CD4-positive, alpha-beta T cell treated with Interleukin-15 for 4 hours (primary cell): Measurements from ENCODE around the gene LCN12.
A peak's percentile ranks its signal among the peaks of the same experiment; 100 is the strongest.

Experiments used
- DNase-seq: peaks from one replicate; pipeline ENCODE4 v3.0.0-alpha.2; 2020; ENCODE audit warnings: low spot score

The LCN12 gene, protein sequence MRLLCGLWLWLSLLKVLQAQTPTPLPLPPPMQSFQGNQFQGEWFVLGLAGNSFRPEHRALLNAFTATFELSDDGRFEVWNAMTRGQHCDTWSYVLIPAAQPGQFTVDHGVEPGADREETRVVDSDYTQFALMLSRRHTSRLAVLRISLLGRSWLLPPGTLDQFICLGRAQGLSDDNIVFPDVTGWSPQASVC

DNA sequence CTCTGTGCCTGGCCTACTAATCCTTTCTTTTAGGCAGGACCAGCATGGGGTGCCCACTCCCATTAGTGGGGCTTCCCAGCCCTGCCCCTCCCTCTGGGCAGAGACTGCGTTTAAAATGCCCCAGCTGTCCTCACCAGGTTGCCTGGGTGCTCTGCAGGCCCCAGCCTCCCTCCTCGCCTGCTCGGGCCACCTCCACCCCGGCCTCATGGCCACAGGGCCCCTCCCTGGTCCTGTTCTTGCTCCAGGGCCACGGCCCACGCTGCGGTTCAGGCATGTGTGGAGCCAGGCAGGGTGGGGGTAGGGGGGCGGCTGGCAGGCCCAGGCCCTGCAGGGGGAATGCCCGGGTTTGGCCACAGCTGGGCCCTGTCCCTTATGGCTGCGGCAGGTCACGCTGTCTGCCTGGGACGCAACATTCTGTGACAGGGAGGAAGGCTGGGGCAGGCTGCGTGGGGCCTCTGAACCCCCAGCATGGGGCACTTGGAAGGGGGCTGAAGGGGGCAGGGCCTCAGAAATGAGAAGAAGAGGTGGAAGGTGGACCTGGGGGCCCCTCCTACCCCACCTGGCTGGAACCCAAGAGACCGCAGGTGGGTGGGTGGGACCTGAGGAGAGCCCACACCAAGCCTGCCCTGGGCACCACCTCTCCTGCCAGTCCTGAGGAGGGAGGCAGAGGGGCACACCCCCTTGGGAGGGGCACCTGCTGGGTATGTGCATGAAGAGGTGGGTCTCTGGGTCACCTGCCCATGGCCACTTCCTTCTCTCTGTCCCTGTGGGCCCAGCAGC is at the start of gene LCN12:
TSS of gene LCN12 (plus strand) at position 733 of the 780 bp plus-strand sequence. CDS start 55 bp downstream, outside the sequence.
- no peak for DNase-seq

GRCh38 chr9:136903041-136903554 is 49.0 kb upstream of the LCN12 start:
- DNase-seq, result peak; percentile 25

DNA sequence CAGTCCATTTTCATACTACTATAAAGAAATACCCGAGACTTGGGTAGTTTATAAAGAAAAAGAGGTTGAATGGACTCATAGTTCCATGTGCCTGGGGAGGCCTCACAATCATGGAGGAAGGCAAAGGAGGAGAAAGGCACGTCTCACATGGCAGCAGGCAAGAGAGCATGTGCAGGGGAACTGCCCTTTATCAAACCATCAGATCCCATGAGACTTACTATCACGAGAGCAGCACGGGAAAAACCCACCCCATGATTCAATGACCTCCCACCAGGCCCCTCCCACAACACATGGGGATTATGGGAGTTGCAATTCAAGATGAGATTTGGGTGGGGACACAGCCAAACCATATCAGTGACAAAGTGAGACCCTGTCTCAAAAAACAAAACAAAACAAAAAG is 45.8 kb upstream of the LCN12 start:
- DNase-seq, result no peak

DNA sequence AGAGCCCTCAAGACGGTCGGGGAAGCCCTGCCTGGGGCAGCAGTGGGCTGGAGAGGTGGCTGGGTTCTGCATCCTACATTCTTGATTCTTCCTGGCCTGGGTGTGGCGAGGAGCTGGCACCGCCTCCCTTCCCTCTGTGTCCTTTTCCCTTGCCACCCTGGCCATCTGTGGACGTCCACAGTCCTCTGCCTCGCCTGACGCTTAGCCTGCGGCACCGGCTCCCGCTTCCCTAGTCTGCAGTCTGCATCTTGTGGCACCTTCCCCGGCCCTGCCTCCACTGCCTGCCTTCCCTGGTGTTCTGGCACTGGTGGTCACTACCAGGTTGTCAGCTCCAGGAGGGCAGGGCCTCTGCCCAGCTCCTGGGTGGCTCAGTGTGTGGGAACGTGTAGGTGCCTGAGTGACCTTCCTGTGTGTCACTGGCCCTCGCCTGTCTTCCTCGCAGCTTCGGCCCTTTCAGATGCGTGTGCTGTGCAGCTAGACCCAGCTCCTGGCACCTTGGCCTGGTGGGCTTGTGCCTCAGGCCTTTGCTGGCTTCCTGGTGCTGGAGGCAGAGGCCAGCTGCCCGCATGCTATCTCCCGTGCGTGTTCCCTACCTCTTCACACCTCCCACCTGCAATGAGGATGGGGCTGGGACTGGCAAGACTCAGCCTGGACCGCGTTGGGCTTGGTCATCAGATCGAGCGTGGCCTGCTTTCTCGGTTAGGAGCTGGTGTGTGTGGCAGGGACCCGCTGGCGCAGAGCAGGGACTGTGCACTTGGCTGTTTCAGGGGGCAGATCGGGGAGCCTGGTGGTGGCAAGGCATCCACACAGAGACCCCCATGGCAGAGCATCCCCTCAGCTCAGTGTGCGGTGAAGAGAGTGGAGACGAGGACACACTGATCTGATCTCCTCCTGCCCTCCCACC is 44.8 kb upstream of the LCN12 start:
- no peak for DNase-seq

- DNase-seq, result no peak
These were observed 41.7 kb upstream of the LCN12 start for GRCh38 chr9:136910197-136910900.

DNA sequence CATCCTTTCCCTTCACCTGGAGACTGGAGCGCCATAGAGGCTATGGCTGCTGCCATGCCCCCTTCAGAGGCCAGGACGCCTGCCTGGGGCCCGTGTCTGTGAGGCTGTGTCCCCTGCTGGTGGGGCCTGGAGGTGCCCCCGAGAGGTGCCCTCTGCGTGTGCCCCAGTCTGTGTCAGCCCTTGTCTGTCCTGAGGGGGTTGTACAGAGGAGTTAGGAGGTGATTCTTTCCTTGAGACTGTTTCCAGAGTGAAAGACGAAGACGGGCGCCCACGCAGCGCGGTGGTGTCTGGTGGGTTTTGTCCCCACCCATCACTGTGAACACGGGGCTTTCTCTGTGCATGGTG is 41.2 kb upstream of the LCN12 start:
- no peak for DNase-seq

GRCh38 chr9:136913701-136914438 is 38.2 kb upstream of the LCN12 start:
- DNase-seq, result no peak

GRCh38 chr9:136915632-136916329 is 36.3 kb upstream of the LCN12 start:
- no peak for DNase-seq

- no peak for DNase-seq
These were observed 35.5 kb upstream of the LCN12 start for GRCh38 chr9:136916330-136917184.

DNA sequence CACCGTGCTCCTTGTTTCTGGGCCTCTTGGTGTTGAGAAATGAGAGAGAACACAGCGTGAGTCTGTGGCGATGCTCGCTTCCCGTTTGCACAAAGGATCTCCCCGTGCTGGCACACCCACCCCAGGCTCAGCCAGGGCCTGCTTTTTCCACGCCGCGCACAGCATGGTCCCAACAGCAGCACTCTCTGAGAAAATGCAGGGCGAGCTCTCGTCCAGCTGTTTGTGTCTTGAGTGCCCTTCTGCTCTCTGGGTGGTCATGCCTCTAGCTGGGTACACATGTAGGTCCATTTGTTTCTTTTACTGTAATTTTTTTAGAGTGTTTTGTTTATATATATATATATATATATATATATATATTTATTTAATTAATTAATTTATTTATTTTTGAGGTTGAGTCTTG is 34.2 kb upstream of the LCN12 start:
- no peak for DNase-seq

GRCh38 chr9:136920069-136920468 is 32.0 kb upstream of the LCN12 start:
- no peak for DNase-seq

- no peak for DNase-seq
These were observed 31.3 kb upstream of the LCN12 start for GRCh38 chr9:136920734-136921231.

- DNase-seq, result no peak
These were observed 30.8 kb upstream of the LCN12 start for GRCh38 chr9:136921307-136921706.

DNA sequence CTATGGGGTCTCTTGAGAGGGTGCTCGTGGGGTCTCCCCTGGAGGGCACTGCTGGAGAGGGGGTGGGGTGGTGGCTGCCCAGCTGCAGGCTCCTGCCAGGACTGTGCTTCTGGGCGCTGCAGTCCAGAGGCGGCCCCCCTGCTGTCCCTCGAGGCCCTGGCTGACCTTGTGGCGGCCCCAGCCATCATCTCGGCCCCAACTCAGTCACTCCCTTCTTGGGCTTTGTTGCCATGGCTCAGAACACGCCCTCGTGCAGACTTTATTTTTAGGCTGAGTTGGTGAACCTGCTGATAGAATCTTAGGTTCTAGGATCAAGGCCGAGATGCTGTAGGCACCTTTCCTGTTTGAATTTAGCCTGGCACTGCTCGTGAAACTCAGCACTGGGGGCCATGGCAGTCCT is 30.4 kb upstream of the LCN12 start:
- no peak for DNase-seq

DNA sequence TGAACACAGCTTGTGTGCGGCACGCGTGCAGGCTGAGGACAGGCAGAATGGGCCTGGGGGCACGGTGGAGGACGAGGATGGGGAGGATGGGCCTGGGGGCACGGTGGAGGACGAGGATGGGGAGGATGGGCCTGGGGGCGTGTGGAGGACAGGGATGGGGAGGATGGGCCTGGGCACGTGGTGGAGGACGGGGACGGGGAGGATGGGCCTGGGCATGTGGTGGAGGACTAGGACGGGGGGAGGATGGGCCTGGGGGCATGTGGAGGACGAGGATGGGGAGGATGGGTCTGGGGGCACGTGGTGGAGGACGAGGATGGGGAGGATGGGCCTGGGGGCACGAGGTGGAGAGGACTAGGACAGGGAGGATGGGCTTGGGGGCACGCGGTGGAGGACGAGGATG is 29.5 kb upstream of the LCN12 start:
- no peak for DNase-seq

DNA sequence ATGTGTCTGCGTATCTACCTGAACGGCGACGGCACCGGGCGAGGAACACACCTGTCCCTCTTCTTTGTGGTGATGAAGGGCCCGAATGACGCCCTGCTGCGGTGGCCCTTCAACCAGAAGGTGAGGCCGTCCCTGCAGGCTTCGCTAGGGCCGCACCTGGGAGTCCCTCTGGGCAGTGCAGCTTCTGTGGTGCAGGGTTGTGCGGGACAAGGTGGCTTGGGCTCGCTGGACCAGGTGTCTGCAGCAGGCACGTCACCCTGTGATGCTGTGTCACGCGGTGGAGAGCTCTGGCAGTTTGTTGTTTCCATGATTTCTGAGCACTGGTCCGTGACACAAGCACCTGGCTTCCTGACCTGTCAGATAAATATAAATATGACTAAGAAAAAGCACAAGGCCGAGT is 28.2 kb upstream of the LCN12 start:
- no peak for DNase-seq

DNA sequence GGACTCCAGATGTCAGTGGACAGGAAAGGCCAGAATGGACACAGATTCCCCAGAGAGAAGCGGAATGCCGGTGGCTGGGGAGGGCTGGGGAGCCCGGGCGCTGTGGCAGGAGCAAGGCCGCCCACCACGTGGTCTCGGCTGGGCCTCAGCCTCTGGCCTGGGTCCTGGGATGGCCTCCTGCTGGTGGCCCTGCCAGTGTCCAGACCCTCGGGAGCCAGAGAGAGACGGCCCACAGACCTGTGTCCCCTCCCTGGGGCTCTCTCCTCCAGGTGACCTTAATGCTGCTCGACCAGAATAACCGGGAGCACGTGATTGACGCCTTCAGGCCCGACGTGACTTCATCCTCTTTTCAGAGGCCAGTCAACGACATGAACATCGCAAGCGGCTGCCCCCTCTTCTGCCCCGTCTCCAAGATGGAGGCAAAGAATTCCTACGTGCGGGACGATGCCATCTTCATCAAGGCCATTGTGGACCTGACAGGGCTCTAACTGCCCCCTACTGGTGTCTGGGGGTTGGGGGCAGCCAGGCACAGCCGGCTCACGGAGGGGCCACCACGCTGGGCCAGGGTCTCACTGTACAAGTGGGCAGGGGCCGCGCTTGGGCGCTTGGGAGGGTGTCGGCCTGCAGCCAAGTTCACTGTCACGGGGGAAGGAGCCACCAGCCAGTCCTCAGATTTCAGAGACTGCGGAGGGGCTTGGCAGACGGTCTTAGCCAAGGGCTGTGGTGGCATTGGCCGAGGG is 26.5 kb upstream of the LCN12 start:
- no peak for DNase-seq

DNA sequence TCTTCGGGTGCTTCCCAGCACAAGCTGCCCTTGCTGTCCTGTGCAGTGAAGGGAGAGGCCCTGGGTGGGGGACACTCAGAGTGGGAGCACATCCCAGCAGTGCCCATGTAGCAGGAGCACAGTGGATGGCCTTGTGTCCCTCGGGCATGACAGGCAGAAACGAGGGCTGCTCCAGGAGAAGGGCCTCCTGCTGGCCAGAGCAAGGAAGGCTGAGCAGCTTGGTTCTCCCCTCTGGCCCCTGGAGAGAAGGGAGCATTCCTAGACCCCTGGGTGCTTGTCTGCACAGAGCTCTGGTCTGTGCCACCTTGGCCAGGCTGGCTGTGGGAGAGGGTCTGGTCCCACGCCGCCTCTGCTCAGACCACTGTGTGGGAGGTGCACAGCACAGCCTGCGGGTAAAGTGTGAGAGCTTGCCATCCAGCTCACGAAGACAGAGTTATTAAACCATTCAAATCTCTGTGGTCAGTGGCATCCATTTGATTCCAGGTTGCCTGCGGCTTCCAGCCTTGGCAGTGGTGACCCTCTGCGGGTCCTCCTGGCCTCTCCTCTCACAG is 25.8 kb upstream of the LCN12 start:
- DNase-seq, result no peak
